ENCODE measurements around the gene TSPAN14. TPM values are rescaled to one million over a fixed set of nuclear protein-coding genes. Genes with fewer than 3 reads are reported as not detected.
A peak's percentile ranks its signal among the peaks of the same experiment; 100 is the strongest.
"Not testable (repeated sequence)": the region's sequence is repeated elsewhere in the genome, so short reads cannot be mapped to it uniquely, and the experiment has no call there.

TSPAN14 gene
- total RNA-seq, 1 donor from 2014 or later: 49.9 TPM

DNA sequence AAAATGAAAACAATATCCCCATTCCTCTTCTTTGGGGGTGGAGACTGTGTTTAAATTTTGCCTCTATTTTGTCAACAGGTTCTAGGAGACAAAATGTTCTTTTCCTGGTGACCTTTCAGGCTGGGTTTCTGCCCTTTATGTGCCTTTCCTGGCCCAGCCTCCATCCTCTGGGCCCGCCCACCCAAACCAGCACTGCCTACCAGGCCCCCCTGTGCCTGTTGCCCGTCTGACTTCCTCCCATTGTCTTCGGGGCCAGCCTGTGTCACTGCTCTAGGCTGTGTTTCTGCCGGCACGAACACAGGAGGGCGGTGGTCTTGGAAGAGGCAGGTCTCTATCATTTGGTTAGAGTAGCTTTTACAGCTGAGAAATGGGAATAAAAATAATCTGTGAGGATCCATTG is 13.9 kb downstream of the TSPAN14 start:
- peak; percentile 74 to 94 for DNase-seq (ENCODE audit: low read depth in 2 of 2)

DNA sequence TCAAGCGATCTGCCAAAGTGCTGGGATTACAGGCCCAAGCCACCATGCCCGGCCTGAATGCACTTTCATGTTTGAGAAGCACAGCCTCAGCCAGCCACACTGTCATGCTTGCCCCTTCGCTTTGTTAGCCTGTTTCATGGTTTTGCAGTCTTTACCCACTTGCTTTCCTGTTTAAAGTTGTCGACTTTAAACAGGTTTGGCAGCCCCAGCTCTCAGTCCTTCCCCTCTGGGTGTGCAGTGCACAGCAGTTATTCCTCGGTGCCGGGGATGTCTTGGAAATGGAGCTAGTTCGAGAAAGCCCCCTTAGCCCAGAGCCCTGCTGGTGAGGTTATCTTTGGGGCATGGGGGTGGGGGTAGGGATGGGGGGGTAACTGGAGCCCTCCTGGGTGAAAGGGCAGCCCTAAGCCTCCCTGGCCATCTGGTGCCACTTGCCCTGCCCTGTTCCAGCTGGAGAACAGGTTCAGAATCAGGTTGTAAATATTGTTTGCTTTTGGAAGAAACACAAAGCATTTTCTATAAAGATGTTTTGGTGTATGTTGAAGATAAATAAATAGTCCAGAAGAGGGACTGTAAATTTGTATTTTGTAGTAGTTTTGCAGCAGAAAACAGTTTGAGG is 14.8 kb downstream of the TSPAN14 start:
- DNase-seq (ENCODE audit: low read depth in 2 of 2): no peak

DNA sequence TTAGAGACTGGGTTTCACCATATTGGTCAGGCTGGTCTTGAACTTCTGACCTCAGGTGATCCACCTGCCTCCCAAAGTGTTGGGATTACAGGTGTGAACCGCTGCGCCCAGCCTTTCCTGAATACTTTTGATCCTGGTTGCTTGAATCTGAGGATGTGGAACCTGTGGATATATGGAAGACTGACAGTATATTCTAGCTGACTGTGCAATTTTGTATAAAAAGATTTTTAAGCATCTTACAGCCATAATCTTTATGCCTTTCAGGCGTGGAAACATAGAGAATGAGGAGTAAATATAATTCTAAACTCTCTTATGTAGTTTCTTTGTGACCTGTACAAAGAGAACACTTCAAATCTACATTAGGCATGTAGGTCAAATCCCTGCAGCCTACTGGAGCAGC is 16.2 kb downstream of the TSPAN14 start:
- no peak for DNase-seq (ENCODE audit: low read depth in 2 of 2)

DNA sequence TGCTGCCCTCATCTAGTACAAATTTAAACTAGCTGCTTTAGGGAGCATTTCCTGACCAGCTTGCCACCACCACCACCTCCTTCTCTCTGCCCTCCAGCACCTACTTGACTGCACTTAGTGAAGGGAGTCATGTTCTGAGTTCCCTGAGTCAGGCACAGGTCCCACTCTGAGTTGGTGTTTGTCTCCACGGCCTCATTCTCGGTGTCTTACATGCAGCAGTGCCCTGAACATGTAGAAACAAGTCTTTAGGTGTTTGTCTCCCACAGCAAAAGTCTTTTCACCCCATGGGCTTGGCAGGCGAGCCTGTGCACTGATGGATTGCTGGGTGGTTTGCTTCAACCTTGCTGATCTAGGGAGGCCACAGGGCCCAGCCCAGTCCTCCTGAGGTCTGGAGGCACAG is 16.9 kb downstream of the TSPAN14 start:
- DNase-seq (ENCODE audit: low read depth in 2 of 2): no peak

DNA sequence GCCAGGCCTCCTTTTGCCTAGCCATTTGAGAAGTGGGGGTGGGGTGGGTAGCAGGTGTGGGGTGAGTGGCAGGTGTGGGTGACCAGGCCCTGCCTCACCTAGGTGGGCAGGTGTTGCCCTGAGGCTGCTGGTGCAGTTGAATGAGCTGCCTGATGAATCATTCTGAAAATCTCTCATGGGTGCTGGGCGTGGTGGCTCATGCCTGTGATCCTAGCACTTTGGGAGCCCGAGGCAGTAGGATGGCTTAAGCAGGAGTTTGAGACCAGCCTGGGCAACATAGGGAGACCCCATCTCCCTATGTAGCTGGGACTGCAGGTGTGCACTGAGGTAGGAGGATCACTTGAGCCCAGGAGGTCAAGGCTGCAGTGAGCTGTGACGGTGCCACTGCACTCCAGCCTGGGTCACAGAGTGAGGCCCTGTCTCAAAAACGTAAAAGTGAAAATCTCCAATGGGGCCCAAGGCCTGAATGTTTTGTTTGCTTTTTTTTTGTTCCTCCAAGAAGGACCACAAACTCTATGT is 17.7 kb downstream of the TSPAN14 start:
- DNase-seq (ENCODE audit: low read depth in 2 of 2): no peak

GRCh38 chr10:80472234-80473095 is 18.4 kb downstream of the TSPAN14 start:
- DNase-seq (ENCODE audit: low read depth in 2 of 2): peak in 1 of 2 donors; percentile 92

DNA sequence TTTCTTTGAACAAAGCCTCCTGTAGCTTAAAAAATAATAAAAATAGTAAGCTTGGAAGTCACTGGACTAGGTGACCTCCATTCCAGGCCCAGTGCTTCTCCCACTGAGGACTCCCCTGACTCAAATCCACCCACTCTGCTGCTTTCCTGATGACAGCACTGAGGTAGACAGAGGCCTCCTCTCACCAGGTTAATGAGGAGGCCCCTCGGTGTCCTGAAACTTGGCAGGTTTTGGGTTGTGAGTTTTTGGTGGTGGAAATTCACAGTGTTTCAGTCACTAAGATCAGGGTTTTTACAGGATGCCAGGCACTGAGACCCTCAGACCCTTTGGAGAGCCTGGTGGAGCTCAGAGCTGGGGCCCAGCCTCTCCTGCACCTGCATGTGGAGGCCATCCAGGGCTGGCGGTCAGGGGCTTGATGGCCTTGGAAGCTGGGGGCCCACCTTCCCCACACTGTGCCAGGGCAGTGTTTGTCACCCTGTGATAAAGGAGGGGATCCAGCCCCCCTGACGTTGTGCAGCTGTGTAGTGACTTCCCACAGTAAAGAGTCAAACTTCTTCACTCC is 19.1 kb downstream of the TSPAN14 start:
- no peak for DNase-seq (ENCODE audit: low read depth in 2 of 2)

GRCh38 chr10:80473692-80474596 is 19.8 kb downstream of the TSPAN14 start:
- no peak for DNase-seq (ENCODE audit: low read depth in 2 of 2)

GRCh38 chr10:80474597-80474910 is 20.4 kb downstream of the TSPAN14 start:
- no peak for DNase-seq (ENCODE audit: low read depth in 2 of 2)

- no peak for DNase-seq (ENCODE audit: low read depth in 2 of 2)
Observed at GRCh38 chr10:80474941-80475340, 20.8 kb downstream of the TSPAN14 start.

DNA sequence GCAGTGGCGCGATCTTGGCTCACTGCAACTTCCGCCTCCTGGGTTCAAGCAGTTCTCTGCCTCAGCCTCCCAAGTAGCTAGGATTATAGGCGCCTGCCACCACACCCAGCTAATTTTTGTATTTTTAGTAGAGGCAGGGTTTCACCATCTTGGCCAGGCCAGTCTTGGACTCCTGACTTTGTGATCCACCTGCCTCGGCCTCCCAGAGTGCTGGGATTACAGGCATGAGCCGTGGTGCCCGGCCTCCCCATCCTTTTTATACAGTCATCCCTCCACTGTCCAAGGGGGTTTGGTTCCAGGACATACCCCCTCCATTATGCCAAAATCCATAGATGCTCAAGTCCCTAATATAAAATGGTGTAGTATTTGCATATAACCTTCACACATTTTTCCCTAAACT is 21.5 kb downstream of the TSPAN14 start:
- not testable (repeated sequence) for DNase-seq (ENCODE audit: low read depth in 2 of 2)

DNA sequence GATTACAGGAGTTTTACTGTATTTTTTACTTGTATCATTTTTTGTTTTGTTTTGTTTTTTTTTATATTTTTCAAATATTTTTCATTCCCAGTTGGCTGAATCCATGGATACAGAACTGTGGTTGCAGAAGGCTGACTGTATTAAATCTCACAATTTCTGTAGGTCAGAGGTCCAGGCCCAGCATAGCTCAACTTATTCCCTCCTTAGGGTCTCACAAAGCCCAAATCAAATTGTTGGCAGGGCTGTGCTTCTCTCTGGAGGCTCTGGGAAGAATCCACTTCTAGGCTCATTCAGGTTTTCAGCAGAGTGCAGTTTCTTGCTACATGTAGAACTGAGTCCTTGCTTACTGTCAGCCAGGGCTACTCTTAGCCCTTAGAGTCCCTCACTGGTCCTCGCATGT is 22.6 kb downstream of the TSPAN14 start:
- no peak for DNase-seq (ENCODE audit: low read depth in 2 of 2)

DNA sequence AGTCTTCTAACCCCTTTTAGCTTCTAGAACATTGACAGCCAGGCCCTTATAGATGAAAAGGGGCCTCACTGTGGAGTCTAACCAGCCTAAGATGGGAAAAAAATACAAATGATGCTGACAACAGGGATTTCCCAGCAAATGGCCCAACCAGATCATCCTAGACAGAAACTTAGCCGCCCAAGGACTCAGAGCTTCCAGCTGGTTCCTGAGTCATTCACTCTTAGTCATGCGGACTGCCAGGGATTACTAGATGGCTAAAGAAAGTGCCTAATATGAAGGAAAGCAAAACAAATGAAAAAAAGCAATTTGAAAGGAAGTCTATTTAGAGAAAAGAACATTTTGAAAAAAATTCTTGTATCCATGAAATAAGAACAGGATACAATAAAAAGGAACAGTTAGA is 23.7 kb downstream of the TSPAN14 start:
- DNase-seq (ENCODE audit: low read depth in 2 of 2): peak in 1 of 2 donors; percentile 91

DNA sequence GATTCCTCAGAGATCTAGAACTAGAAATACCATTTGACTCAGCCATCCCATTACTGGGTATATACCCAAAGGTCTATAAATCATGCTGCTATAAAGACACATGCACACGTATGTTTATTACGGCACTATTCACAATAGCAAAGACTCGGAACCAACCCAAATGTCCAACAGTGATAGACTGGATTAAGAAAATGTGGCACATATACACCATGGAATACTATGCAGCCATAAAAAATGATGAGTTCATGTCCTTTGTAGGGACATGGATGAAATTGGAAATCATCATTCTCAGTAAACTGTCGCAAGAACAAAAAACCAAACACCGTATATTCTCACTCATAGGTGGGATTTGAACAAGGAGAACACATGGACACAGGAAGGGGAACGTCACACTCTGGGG is 26.3 kb downstream of the TSPAN14 start:
- DNase-seq (ENCODE audit: low read depth in 2 of 2): not testable (repeated sequence)

DNA sequence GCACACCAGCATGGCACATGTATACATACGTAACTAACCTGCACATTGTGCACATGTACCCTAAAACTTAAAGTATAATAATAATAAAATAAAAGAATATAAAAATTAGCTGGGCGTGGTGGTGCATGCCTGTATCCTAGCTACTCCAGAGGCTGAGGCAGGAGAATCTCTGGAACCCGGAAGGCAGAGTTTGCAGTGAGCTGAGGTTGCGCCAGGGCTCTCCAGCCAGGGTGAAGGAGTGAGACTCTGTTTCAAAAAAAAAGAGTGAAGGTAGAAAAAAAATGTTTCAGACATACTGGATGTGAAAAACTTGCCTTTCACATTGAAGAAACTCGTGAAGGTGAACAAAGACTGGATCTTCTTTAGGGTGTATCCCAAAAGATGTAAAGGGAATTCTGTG is 26.7 kb downstream of the TSPAN14 start:
- DNase-seq (ENCODE audit: low read depth in 2 of 2): no peak

DNA sequence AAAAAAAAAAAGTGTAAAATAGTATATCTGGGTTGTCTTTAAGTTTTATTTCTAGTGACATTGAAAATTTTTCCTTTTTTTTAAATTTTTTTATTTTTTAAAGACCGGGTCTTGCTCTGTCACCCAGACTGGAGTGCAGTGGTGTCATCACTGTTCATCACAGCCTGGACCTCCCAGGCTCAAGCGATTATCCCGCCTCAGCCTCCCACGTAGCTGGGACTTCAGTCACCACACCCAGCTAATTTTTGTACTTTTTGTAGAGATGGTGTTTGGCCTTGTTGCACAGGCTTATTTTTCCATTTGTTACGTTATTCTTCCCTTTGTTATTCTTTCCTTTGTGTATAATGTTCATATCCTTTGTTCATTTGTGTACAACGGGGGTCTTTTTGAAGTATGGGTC is 30.1 kb downstream of the TSPAN14 start:
- DNase-seq (ENCODE audit: low read depth in 2 of 2): no peak

GRCh38 chr10:80484676-80485075 is 30.6 kb downstream of the TSPAN14 start:
- DNase-seq (ENCODE audit: low read depth in 2 of 2): no peak

- DNase-seq (ENCODE audit: low read depth in 2 of 2): no peak
Observed at GRCh38 chr10:80485076-80485945, 31.2 kb downstream of the TSPAN14 start.

GRCh38 chr10:80485946-80486764 is 32.0 kb downstream of the TSPAN14 start:
- no peak for DNase-seq (ENCODE audit: low read depth in 2 of 2)
